Ramos (cell line): ENCODE results near the gene GNAS.
"Not testable (repeated sequence)": the region's sequence is repeated elsewhere in the genome, so short reads cannot be mapped to it uniquely, and the experiment has no call there.

Source experiments
- in situ Hi-C: fragments of 300-500 bp; cut with MboI; formaldehyde crosslinking; loops from one replicate; pipeline ENCODE4 v1.14.3; 2022; ENCODE audit warnings: low sequenced_read_pairs; ENCODE audit not compliant: unreplicated experiment

Gene GNAS

DNA sequence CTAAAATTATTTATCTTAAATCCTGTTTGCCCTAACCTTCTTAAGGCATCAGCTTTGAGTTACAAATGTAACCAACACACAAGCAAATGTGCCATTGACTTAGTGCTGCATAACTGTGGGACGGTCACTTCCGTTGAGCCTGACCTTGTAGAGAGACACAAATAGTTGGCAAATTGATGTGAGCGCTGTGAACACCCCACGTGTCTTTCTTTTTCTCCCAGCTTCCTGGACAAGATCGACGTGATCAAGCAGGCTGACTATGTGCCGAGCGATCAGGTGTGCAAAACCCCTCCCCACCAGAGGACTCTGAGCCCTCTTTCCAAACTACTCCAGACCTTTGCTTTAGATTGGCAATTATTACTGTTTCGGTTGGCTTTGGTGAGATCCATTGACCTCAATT is 56.4 kb downstream of the GNAS start:
- in situ Hi-C loops = loop anchor here (5.0 kb wide), 1 partner anchor 73 kb away; the partner anchor contains the start of gene NELFCD

DNA sequence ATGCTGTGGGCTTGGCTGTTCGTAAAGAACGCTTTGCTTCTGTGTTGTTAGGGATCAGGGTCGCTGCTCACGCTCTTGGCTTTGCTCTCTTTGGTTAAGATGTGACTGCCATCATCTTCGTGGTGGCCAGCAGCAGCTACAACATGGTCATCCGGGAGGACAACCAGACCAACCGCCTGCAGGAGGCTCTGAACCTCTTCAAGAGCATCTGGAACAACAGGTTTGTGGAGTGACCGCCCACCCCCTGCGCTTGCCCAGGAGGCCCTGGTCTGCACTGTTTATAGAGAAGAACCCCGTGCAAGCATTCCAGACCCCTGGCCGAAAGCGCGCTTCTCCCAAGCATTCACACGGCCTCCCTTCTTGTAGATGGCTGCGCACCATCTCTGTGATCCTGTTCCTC is 57.1 kb downstream of the GNAS start:
- in situ Hi-C loops = loop anchor here (5.0 kb wide), 1 partner anchor 73 kb away; the partner anchor contains the start of gene NELFCD

DNA sequence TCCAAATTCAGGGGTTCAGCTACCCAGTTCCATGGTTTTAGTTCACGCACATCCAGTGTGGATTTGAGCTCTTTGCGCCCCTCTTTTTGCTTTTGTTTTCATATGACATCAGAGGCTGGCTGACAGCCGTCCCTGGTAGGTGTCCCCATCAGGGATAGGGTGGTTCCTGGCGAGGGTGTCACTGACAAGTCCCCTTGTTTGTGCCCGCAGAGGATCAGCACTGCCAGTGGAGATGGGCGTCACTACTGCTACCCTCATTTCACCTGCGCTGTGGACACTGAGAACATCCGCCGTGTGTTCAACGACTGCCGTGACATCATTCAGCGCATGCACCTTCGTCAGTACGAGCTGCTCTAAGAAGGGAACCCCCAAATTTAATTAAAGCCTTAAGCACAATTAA is 58.0 kb downstream of the GNAS start:
- in situ Hi-C loops = no loop called here

DNA sequence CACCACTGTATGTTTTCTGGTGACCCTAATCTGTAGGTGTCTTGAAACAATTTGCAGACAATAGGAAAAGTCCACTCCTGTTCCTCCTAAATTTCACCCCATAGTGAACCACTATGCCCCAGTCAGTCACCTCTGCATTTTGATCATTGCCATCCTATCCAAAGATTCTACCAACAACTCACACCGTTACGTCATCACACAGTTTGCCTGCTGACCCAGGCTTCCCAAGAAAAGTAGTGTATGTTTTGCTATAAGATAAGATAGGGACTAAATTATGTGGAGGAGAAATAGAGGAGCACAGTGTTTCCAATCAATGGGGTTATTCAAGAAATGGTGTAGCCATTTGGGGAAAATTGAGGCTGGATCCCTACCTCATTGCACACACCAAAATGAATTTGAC is 58.8 kb downstream of the GNAS start:
- in situ Hi-C loops = no loop called here

DNA sequence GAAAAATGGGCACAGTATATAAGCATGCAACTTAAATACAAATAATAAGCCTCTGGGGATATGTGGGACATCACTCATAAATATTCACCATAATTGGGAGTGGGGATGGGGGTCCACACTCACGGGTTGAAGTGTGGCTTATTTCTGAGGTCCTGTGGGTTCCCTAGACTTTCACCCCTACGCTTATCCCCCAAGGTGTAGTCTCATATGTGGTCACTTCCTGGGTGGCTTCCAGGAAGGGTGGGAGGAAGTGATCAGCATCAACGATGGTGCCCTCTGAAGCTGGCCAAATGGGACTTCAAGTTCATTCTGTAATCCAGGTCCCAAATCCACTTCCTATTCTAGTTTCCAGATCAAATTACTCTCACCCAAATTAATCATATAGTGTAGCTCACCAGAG is 59.5 kb downstream of the GNAS start:
- in situ Hi-C loops = no loop called here

DNA sequence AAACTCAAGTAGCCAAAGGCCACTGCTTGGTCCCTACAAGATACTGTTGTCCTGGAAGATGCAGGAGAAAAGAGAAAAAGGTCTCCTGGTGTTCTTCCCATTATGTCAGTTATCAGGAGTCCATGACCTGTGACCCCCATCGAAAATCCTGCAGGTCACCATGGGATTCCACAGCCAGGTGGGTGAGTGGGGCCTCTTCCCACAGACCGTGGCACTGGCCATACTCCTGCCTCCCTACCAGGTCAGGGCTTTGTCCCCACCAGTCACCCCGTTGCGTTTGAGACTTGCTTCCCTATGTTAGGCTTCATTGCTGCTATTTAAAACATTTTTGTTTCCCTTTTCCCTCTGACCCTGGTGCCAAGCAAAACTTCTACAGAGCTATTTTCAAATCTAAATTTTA is 60.6 kb downstream of the GNAS start:
- in situ Hi-C loops = no loop called here

DNA sequence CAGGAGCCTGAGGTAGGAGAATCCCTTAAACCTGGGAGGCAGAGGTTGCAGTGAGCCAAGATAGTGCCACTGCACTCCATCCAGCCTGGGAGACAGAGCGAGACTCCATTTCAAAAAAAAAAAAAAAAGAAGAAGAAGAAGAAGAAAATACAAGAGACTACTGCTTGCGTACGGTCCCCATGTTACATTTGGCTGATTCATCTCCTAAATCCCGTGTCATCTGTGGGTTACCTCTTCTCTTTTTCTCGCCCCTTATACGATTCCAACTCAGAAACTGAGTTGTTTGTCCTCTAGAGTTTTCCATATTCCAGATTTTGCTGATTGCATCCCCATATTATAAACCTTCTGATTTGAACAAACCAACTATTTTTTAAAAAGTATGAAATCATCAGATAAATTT is 66.1 kb downstream of the GNAS start:
- in situ Hi-C loops = no loop called here

DNA sequence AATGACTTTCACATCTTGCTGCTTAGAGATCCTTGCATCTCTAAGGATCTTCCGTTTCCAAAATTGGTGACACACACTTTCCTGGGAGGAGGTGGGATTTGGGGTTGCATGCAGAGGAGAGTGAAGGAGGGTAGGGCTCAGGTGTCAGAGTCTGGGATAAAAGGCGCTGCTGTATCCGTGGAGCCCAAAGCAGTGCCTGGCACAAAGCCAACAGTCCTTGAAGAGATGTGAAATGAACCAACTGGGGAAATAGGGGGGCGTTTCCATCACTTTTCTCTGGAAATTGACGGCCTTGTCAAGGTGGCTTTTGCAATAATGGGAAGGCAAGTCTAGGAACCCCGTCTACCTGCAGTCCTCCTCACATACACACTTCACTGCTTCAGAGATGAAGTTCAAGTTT is 69.0 kb downstream of the GNAS start:
- in situ Hi-C loops = no loop called here

DNA sequence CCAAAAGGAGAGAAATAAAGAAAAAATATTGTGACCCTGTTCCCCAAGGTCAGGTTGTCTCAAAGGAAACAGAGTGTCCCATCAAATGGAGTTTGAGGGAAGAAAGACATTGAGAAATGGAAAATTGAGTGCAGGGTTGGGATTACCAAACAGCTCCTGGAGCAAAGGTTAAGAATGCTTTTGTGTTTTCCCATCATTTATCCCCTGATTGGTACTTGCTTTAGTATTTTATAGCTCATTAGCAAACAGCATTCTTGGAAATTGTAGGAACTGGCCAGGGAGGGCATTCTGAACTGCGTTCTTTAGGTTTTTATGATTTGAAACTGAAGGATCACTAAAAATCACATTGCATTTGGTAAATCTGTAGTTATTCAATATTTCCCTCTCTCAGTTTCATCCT is 69.5 kb downstream of the GNAS start:
- in situ Hi-C loops = no loop called here

DNA sequence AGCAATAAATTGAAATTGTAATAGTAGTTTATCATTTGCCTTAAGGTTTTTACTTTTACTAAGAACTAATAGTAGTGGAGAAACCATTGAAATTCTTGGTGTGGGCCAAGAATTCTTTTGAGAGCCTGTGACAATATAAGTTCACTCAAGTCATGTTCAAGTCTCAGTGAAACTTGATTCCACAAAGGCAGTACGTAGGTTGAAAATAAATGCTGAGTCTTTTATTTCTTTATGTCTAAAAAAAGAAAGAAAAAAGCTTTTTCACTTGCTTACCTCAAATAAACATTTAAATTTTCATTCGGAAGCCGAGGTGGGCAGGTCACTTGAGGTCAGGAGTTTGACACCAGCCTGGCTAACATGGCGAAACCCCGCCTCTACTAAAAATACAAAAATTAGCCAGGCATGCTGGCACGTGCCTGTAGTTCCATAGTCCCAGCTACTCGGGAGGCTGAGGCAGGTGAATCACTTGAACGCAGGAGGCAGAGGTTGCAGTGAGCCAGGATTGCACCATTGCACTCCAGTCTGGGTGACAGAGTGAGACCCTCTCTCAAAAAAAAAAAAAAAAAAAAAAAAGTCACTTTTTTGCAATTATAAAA is 70.7 kb downstream of the GNAS start:
- in situ Hi-C loops = no loop called here

DNA sequence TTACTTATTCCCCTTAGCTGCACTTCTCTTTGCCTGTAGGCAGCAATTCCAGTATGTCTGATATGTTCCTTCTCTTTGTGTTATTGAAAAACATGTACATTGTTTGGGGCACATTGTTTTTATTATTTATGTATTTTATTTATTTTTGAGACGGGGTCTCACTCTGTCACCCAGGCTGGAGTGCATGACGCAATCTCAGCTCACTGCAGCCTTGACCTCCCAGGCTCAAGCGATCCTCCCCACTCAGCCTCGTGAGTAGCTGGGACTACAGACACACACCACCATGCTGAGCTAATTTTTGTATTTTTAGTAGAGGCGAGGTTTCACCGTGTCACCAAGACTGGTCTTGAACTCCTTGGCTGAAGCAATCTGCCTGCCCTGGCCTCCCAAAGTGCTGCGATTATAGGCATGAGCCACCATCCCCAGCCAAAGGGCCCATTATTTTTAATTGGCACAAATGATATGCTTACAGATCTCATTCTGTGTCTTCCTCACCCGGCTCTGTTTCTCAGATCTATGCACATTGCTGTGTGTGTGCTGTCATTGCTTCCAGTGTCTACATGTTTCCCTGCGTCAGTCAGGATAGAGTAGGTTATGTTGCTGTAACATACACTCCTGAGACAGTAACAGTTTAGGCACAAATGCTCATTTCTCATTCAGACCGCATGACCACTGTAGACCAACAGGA is 74.4 kb downstream of the GNAS start:
- in situ Hi-C loops = no loop called here

DNA sequence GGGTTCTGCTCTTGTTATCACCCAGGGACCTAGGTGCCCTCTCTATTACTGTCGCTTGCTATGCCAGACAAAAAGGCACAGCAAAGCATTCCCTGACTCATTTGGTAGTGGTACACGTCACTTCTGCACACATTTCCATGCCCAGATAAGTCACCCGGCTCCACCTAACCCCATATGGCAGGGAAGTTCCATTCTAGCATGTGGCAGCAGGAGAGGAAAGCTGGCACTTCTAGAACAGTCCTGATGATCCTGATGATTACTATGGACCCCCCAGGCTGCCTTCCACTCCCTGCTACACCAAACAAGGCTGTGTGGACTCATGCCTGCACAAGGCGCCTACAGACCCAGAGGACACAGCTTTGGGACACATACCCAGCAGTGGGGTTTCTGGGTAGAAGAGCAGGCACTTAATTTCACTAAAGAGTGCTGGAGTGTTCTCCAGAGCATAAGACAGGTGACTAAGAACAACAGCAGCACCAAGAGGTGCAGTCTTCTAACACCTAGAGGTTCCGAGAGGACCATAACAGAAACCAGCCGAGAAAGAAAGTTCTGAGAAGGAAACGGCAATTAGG is 75.1 kb downstream of the GNAS start:
- in situ Hi-C loops = no loop called here

DNA sequence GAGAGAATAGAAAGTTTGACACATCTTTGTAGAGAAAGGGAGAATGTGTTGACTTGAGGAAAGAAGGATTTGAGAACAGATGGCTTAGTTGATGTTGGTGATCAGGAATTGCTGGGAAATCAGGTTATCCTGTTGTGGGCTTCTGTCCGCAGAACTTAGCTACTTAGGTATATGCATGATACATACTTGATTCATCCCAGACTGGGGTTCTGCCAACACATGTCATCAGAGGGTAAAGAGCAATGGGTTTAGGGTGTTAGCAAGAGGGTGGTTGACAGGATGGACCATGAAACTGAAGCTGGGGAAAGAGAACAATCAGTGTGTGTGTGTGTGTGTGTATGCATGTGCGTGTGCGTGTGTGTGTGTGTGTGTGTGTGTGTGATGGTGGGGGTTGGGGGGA is 78.0 kb downstream of the GNAS start:
- in situ Hi-C loops = no loop called here

DNA sequence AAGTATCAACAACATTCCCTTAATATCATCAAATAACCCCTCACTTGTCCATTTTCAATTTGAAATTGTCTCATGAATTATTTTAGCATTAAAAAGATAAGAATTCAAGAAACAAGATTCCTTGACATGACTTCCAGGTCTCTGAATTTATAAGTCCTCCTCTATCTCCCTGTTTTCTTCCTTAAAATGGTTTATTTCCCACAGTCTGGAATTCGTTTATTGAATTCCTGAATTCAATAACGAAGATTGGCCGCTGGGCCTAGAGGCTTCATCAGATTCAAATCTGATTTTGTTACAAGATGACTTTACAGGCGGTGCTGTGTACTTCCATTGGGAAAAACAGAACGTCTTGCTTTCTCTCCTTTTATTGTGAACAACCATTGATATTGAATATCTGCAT is 79.7 kb downstream of the GNAS start:
- in situ Hi-C loops = no loop called here

DNA sequence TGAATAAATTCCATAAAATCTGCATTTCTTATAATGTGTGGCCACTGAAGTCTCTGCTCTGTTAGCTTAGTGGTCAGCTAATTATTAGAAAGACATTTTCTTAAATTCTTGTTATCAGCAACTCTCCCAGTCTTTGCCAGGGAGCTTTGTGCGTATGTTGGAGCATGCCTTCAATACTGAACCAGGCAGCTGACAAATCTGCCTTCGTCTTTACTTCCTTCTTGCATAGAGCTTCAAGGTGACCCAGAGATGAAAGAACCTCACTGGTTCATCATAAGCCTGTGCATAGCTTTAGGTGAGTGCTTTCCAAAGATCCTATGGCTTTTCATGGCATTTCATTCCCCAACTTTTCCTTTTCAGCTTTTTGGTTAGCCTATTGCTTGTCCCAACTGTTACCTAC is 85.6 kb downstream of the GNAS start:
- in situ Hi-C loops = no loop called here

DNA sequence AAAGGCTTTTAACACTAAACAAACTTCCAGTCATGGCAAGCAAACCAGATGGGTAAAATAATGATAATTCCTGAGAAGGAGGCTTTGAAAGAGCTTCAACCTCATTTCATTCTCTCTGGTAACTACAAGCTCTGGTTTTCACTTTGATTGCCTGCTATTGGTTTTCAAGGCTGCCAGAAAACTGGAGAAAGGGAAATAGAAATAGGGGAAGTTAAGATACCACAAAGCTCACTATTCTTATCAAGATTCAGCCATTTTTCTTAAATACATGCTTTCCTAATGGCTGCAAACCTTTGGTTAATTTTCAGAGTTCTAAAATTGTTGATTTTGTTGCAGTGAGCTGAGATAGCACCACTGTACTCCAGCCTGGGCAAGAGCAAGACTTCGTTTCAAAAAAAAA is 86.0 kb downstream of the GNAS start:
- in situ Hi-C loops = no loop called here

DNA sequence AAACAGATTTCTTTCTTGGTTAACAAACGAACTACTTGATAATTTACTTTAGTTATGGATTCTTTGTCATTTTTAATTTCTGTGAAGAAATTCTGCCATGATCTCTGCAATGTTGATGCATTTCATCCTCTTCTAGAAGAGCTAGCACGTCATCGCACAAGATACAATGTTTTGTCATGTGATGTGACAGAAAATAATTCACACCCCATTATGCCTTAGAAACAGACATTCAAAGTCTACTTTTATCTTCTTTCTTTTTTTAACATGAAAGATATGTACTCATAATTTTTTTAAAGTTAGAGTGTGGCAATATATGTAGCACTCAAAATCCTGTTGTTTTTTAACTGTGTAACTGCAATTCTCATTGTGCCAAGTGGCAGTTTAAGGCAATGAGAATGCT is 89.0 kb downstream of the GNAS start:
- in situ Hi-C loops = no loop called here

DNA sequence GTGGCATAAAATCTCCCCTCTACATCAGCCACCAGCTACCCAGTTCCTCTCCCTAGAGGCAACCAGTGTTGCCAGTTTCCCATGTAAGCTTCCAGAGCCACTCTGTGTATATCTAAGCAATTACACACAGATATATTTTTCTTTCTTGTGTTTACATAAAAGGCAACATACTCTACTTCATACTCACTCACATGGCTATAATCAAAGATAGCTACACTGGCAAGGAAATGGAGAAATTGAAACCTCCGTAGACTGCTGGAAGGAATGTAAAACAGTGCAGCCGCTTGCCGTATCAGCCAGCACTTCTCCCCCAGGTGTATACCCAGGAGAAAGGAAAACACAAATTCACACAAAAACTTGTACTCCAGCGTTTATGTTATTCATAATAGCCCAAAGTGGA is 90.0 kb downstream of the GNAS start:
- in situ Hi-C loops = no loop called here

DNA sequence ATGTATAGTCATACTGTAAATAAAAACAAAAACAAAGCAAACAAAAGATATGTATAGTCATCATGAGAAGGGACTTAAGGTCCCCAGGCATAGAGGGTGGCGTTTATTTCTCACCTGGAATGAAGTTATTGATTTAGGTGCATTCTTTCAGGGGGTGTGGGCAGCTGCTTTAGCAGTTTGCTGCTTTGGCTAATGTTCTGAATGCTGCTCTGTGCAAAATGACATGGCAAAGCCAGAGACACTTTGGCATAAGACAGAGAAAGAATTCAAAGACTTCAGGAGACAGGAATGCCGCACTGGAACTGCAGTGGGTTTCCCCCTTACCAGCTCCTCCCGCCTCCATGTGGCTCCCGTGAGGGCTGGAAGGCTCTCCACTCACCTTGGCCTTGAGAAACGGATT is 92.1 kb downstream of the GNAS start:
- in situ Hi-C loops = no loop called here

DNA sequence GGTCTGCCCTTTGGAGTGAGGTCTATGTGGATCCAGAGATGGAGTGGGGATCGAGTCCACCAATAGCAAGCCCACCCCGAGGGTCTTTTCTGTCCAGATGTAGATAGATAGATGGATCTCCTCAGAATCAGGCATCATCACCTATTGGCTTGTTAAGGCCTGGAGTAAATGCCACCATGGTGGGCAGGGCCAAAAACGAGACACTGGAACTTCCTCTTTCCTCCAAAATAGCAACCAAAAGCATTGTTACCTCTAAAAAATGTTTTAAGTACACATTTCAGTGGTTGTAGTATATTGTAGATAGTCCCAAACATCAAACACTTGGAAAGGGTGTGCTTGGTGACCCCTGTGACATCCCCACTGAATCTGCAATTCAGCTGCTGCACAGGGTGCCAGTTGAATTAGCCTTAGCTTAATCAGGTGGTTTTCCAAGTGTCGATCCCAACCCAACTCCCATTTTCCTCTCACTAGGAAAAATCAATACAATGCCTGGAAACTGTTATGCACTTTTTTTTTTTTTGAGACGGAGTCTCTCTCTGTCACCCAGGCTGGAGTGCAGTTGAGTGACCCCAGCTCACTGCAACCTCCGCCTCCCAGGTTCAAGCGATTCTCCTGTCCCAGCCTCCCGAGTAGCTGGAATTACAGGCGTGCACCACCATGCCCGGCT is 93.6 kb downstream of the GNAS start:
- in situ Hi-C loops = no loop called here

DNA sequence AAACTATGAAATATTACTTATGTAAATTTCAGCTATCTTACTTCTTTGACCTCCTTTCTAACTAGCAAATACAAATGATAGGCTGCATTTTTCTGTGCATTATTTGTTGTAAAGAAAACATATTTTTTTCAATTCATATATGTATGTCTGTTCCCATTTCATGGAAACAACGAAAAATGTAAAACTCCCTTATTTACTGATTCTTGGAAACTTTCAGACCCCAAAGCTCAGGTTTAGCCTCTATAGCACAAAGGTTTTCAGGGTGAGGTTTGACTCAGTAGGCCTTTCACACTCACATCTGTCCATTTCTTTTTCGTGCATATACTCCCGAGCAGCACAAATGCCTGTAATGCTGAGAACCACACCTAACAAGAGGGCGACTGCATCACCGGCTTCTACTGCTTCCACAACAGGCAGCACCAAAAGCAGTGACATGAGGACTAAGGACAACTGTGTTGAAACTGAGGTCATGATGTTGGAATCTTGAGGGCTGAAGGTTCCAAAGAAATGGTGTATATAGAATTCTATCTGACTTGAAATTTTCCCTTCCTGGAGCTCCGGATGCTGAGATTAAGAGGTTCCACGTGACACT is 95.4 kb downstream of the GNAS start:
- in situ Hi-C loops = not testable (repeated sequence)
